ENCODE measurements around the gene SLC2A9. TPM values are rescaled to one million over a fixed set of nuclear protein-coding genes. Genes with fewer than 3 reads are reported as not detected.
A peak's percentile ranks its signal among the peaks of the same experiment; 100 is the strongest.

SLC2A9 gene
- total RNA-seq, 2 donors from 2014 or later = 1.1 to 1.8 TPM

GRCh38 chr4:9953089-9953488 is 68.2 kb downstream of the SLC2A9 start:
- peaks cover 8% of the 10 kb centered on the region for H3K27me3 Mint-ChIP-seq
- H3K36me3 Mint-ChIP-seq (ENCODE audit: low read depth) = no peaks in the 10 kb centered on the region
- no peak for ATAC-seq (replicated peaks)
- H3K9me3 Mint-ChIP-seq = no peaks in the 10 kb centered on the region
- no peaks in the 10 kb centered on the region for H3K4me1 Mint-ChIP-seq
- no peak overlapping the region for H3K4me3 Mint-ChIP-seq
- H3K27ac Mint-ChIP-seq = no peak overlapping the region

- H3K4me1 Mint-ChIP-seq = no peaks in the 10 kb centered on the region
- no peak for ATAC-seq (replicated peaks)
- H3K27me3 Mint-ChIP-seq = peaks cover 8% of the 10 kb centered on the region
- H3K36me3 Mint-ChIP-seq (ENCODE audit: low read depth) = no peaks in the 10 kb centered on the region
- no peaks in the 10 kb centered on the region for H3K9me3 Mint-ChIP-seq
- no peak overlapping the region for H3K27ac Mint-ChIP-seq
- H3K4me3 Mint-ChIP-seq = no peak overlapping the region
Observed at GRCh38 chr4:9952415-9952950, 68.8 kb downstream of the SLC2A9 start.

- Mint-ChIP-seq H3K4me3 (no peak overlapping the region), H3K27me3 (peaks cover 5% of the 10 kb centered on the region), H3K9me3 (no peaks in the 10 kb centered on the region), H3K4me1 (no peaks in the 10 kb centered on the region), H3K36me3 (ENCODE audit: low read depth) (no peaks in the 10 kb centered on the region), H3K27ac (no peak overlapping the region)
- no peak for ATAC-seq (replicated peaks)
Observed at GRCh38 chr4:9949573-9949972, 71.7 kb downstream of the SLC2A9 start.

- Mint-ChIP-seq H3K36me3 (ENCODE audit: low read depth) (no peaks in the 10 kb centered on the region), H3K27ac (no peak overlapping the region), H3K4me3 (no peak overlapping the region), H3K9me3 (no peaks in the 10 kb centered on the region), H3K27me3 (peaks cover 5% of the 10 kb centered on the region), H3K4me1 (no peaks in the 10 kb centered on the region)
- ATAC-seq (replicated peaks) = no peak
Observed at GRCh38 chr4:9947168-9948062, 73.9 kb downstream of the SLC2A9 start.

GRCh38 chr4:9946170-9946569 is 75.1 kb downstream of the SLC2A9 start:
- Mint-ChIP-seq H3K4me1 (no peaks in the 10 kb centered on the region), H3K4me3 (no peak overlapping the region), H3K27me3 (peaks cover 5% of the 10 kb centered on the region), H3K27ac (no peak overlapping the region), H3K36me3 (ENCODE audit: low read depth) (no peaks in the 10 kb centered on the region), H3K9me3 (no peaks in the 10 kb centered on the region)
- ATAC-seq (replicated peaks) = no peak

GRCh38 chr4:9944431-9945425 is 76.6 kb downstream of the SLC2A9 start:
- ATAC-seq (replicated peaks) = no peak
- peaks cover 5% of the 10 kb centered on the region for H3K27me3 Mint-ChIP-seq
- H3K4me3 Mint-ChIP-seq = no peak overlapping the region
- H3K36me3 Mint-ChIP-seq (ENCODE audit: low read depth) = no peaks in the 10 kb centered on the region
- no peak overlapping the region for H3K27ac Mint-ChIP-seq
- no peaks in the 10 kb centered on the region for H3K9me3 Mint-ChIP-seq
- no peaks in the 10 kb centered on the region for H3K4me1 Mint-ChIP-seq

GRCh38 chr4:9943761-9944160 is 77.5 kb downstream of the SLC2A9 start:
- H3K9me3 Mint-ChIP-seq = no peaks in the 10 kb centered on the region
- no peak overlapping the region for H3K27ac Mint-ChIP-seq
- peaks cover 1% of the 10 kb centered on the region for H3K27me3 Mint-ChIP-seq

GRCh38 chr4:9942921-9943600 is 78.2 kb downstream of the SLC2A9 start:
- no peaks in the 10 kb centered on the region for H3K36me3 Mint-ChIP-seq (ENCODE audit: low read depth)
- no peaks in the 10 kb centered on the region for H3K9me3 Mint-ChIP-seq
- no peak overlapping the region for H3K4me3 Mint-ChIP-seq
- H3K27me3 Mint-ChIP-seq = no peaks in the 10 kb centered on the region
- no peak for ATAC-seq (replicated peaks)
- H3K27ac Mint-ChIP-seq = no peak overlapping the region
- no peaks in the 10 kb centered on the region for H3K4me1 Mint-ChIP-seq

More at GRCh38 chr4:9943761-9944160, 77.5 kb downstream of the SLC2A9 start:
- H3K36me3 Mint-ChIP-seq (ENCODE audit: low read depth) = no peaks in the 10 kb centered on the region
- H3K4me3 Mint-ChIP-seq = no peak overlapping the region
- no peaks in the 10 kb centered on the region for H3K4me1 Mint-ChIP-seq
- ATAC-seq (replicated peaks) = no peak

- ATAC-seq (replicated peaks) = no peak
- no peaks in the 10 kb centered on the region for H3K9me3 Mint-ChIP-seq
- H3K4me1 Mint-ChIP-seq = no peaks in the 10 kb centered on the region
- no peak overlapping the region for H3K27ac Mint-ChIP-seq
- H3K4me3 Mint-ChIP-seq = no peak overlapping the region
- H3K36me3 Mint-ChIP-seq (ENCODE audit: low read depth) = no peaks in the 10 kb centered on the region
- no peaks in the 10 kb centered on the region for H3K27me3 Mint-ChIP-seq
Observed at GRCh38 chr4:9942139-9942538, 79.2 kb downstream of the SLC2A9 start.

- Mint-ChIP-seq H3K4me1 (no peaks in the 10 kb centered on the region), H3K9me3 (no peaks in the 10 kb centered on the region), H3K36me3 (ENCODE audit: low read depth) (no peaks in the 10 kb centered on the region), H3K4me3 (no peak overlapping the region), H3K27me3 (no peaks in the 10 kb centered on the region), H3K27ac (no peak overlapping the region)
- ATAC-seq (replicated peaks) = no peak
Observed at GRCh38 chr4:9940041-9940440, 81.3 kb downstream of the SLC2A9 start.

GRCh38 chr4:9938933-9939332 is 82.4 kb downstream of the SLC2A9 start:
- Mint-ChIP-seq H3K4me3 (no peak overlapping the region), H3K4me1 (no peaks in the 10 kb centered on the region), H3K27me3 (no peaks in the 10 kb centered on the region), H3K36me3 (ENCODE audit: low read depth) (no peaks in the 10 kb centered on the region), H3K27ac (no peak overlapping the region), H3K9me3 (no peaks in the 10 kb centered on the region)
- ATAC-seq (replicated peaks) = no peak

GRCh38 chr4:9937078-9937477 is 84.2 kb downstream of the SLC2A9 start:
- H3K27me3 Mint-ChIP-seq = no peaks in the 10 kb centered on the region
- no peak overlapping the region for H3K27ac Mint-ChIP-seq
- H3K4me3 Mint-ChIP-seq = no peak overlapping the region
- H3K36me3 Mint-ChIP-seq (ENCODE audit: low read depth) = no peaks in the 10 kb centered on the region
- no peaks in the 10 kb centered on the region for H3K9me3 Mint-ChIP-seq
- ATAC-seq (replicated peaks) = peak; percentile 43
- H3K4me1 Mint-ChIP-seq = no peaks in the 10 kb centered on the region

- no peak for ATAC-seq (replicated peaks)
- H3K27me3 Mint-ChIP-seq = no peaks in the 10 kb centered on the region
- no peak overlapping the region for H3K4me3 Mint-ChIP-seq
- H3K9me3 Mint-ChIP-seq = no peaks in the 10 kb centered on the region
- no peaks in the 10 kb centered on the region for H3K36me3 Mint-ChIP-seq (ENCODE audit: low read depth)
- no peaks in the 10 kb centered on the region for H3K4me1 Mint-ChIP-seq
- no peak overlapping the region for H3K27ac Mint-ChIP-seq
Observed at GRCh38 chr4:9936129-9936644, 85.1 kb downstream of the SLC2A9 start.

GRCh38 chr4:9933956-9934355 is 87.3 kb downstream of the SLC2A9 start:
- H3K4me3 Mint-ChIP-seq = no peak overlapping the region
- H3K27ac Mint-ChIP-seq = no peak overlapping the region

More at GRCh38 chr4:9933956-9934355, 87.3 kb downstream of the SLC2A9 start:
- no peak for ATAC-seq (replicated peaks)
- no peaks in the 10 kb centered on the region for H3K27me3 Mint-ChIP-seq
- H3K4me1 Mint-ChIP-seq = no peaks in the 10 kb centered on the region
- H3K9me3 Mint-ChIP-seq = no peaks in the 10 kb centered on the region
- no peaks in the 10 kb centered on the region for H3K36me3 Mint-ChIP-seq (ENCODE audit: low read depth)

Measured in activated T-helper 17 cell treated with anti-CD3 and anti-CD28 coated beads, Interleukin-2, amount 50 U/mL, for 72 hours (primary cell).